ENCODE data around the gene LRRC10B.

The LRRC10B gene

GRCh38 chr11:61512435-61512834 lies 3.9 kb downstream of the LRRC10B start:
- Histone ChIP-seq H3K4me1 (ENCODE audit: low read length) (no peaks in the 10 kb centered on the region), H3K4me2 (ENCODE audit: low read length) (no peak overlapping the region), H3K9ac (ENCODE audit: low read length) (no peak overlapping the region), H3K36me3 (replicated peaks; ENCODE audit: low read depth, low read length) (no peaks in the 10 kb centered on the region), H3K27me3 (ENCODE audit: low read depth, low read length) (no peaks in the 10 kb centered on the region), H3K27ac (ENCODE audit: low read length) (no peak overlapping the region), H3K4me3 (ENCODE audit: low read length) (no peak overlapping the region), H2AFZ (ENCODE audit: low read depth, low read length) (no peak overlapping the region), H3K9me3 (ENCODE audit: insufficient read depth, low read length) (no peaks in the 10 kb centered on the region), H4K20me1 (ENCODE audit: insufficient read depth, low read length) (no peaks in the 10 kb centered on the region), H3K79me2 (ENCODE audit: low read length) (no peaks in the 10 kb centered on the region)
- TF ChIP-seq CTCF (IDR thresholded peaks at IDR 0.05; ENCODE audit: low read depth, low read length) = no peak
- TF ChIP-seq EZH2phosphoT487 (IDR thresholded peaks at IDR 0.05; ENCODE audit: low read depth) = no peak

GRCh38 chr11:61513143-61513765 lies 4.7 kb downstream of the LRRC10B start:
- Histone ChIP-seq H3K36me3 (replicated peaks; ENCODE audit: low read depth, low read length) (no peaks in the 10 kb centered on the region), H3K27ac (ENCODE audit: low read length) (no peak overlapping the region)

GRCh38 chr11:61514050-61514917 lies 5.7 kb downstream of the LRRC10B start:
- H3K27ac ChIP-seq (ENCODE audit: low read length) = no peak overlapping the region

More at GRCh38 chr11:61513143-61513765, 4.7 kb downstream of the LRRC10B start:
- Histone ChIP-seq H3K27me3 (ENCODE audit: low read depth, low read length) (no peaks in the 10 kb centered on the region), H3K9me3 (ENCODE audit: insufficient read depth, low read length) (no peaks in the 10 kb centered on the region), H3K4me1 (ENCODE audit: low read length) (no peaks in the 10 kb centered on the region), H3K4me3 (ENCODE audit: low read length) (no peak overlapping the region), H3K79me2 (ENCODE audit: low read length) (no peaks in the 10 kb centered on the region), H2AFZ (ENCODE audit: low read depth, low read length) (no peak overlapping the region), H3K4me2 (ENCODE audit: low read length) (no peak overlapping the region), H4K20me1 (ENCODE audit: insufficient read depth, low read length) (no peaks in the 10 kb centered on the region), H3K9ac (ENCODE audit: low read length) (no peak overlapping the region)
- TF ChIP-seq CTCF (IDR thresholded peaks at IDR 0.05; ENCODE audit: low read depth, low read length) = no peak
- no peak for TF ChIP-seq EZH2phosphoT487 (IDR thresholded peaks at IDR 0.05; ENCODE audit: low read depth)

More at GRCh38 chr11:61514050-61514917, 5.7 kb downstream of the LRRC10B start:
- H3K9me3 ChIP-seq (ENCODE audit: insufficient read depth, low read length) = no peaks in the 10 kb centered on the region
- H3K36me3 ChIP-seq (replicated peaks; ENCODE audit: low read depth, low read length) = no peaks in the 10 kb centered on the region
- no peaks in the 10 kb centered on the region for H3K27me3 ChIP-seq (ENCODE audit: low read depth, low read length)
- no peak overlapping the region for H3K9ac ChIP-seq (ENCODE audit: low read length)
- no peaks in the 10 kb centered on the region for H3K4me1 ChIP-seq (ENCODE audit: low read length)
- no peak overlapping the region for H3K4me2 ChIP-seq (ENCODE audit: low read length)
- H3K79me2 ChIP-seq (ENCODE audit: low read length) = no peaks in the 10 kb centered on the region
- TF ChIP-seq CTCF (IDR thresholded peaks at IDR 0.05; ENCODE audit: low read depth, low read length) (no peak), EZH2phosphoT487 (IDR thresholded peaks at IDR 0.05; ENCODE audit: low read depth) (no peak)
- no peak overlapping the region for H2AFZ ChIP-seq (ENCODE audit: low read depth, low read length)
- H3K4me3 ChIP-seq (ENCODE audit: low read length) = no peak overlapping the region
- H4K20me1 ChIP-seq (ENCODE audit: insufficient read depth, low read length) = no peaks in the 10 kb centered on the region

Data from OCI-LY3 (cell line).